RPMI7951 (cell line): ENCODE measurements around the gene PANK2. TPM values are rescaled to one million over a fixed set of nuclear protein-coding genes. Genes with fewer than 3 reads are reported as not detected.
"Not testable (repeated sequence)": the region's sequence is repeated elsewhere in the genome, so short reads cannot be mapped to it uniquely, and the experiment has no call there.

Source experiments
- DNase-seq: peaks from one replicate; pipeline ENCODE4 v3.0.0-alpha.2; 2012; ENCODE audit warnings: low read depth
- total RNA-seq: library from RNA; depleted of rRNA; stranded (reverse); fragments of >200 nt; shearing (Covaris generic); gene quantifications from 2 replicates; pipeline ENCODE4 v1.2.3, GENCODE V29; 2014

Gene PANK2
- total RNA-seq, 1 experiment from 2014 or later = 60.7 TPM

- DNase-seq = no peak
Observed at GRCh38 chr20:3901028-3901705, 12.0 kb downstream of the PANK2 start.

- DNase-seq = no peak
Observed at GRCh38 chr20:3901706-3902440, 12.7 kb downstream of the PANK2 start.

- no peak for DNase-seq
Observed at GRCh38 chr20:3902446-3902845, 13.3 kb downstream of the PANK2 start.

GRCh38 chr20:3904224-3904623 is 15.0 kb downstream of the PANK2 start:
- no peak for DNase-seq

- DNase-seq = no peak
Observed at GRCh38 chr20:3904857-3905256, 15.7 kb downstream of the PANK2 start.

- not testable (repeated sequence) for DNase-seq
Observed at GRCh38 chr20:3906744-3907721, 17.8 kb downstream of the PANK2 start.

- DNase-seq = no peak
Observed at GRCh38 chr20:3908667-3909066, 19.5 kb downstream of the PANK2 start.

- no peak for DNase-seq
Observed at GRCh38 chr20:3909952-3910366, 20.8 kb downstream of the PANK2 start.

GRCh38 chr20:3910853-3911252 is 21.7 kb downstream of the PANK2 start:
- DNase-seq = no peak

- no peak for DNase-seq
Observed at GRCh38 chr20:3911956-3912355, 22.8 kb downstream of the PANK2 start.

- no peak for DNase-seq
Observed at GRCh38 chr20:3914446-3914845, 25.3 kb downstream of the PANK2 start.

GRCh38 chr20:3915691-3916090 is 26.5 kb downstream of the PANK2 start:
- no peak for DNase-seq

- no peak for DNase-seq
Observed at GRCh38 chr20:3916364-3916763, 27.2 kb downstream of the PANK2 start.

GRCh38 chr20:3919352-3919751 is 30.2 kb downstream of the PANK2 start:
- DNase-seq = no peak

- DNase-seq = no peak
Observed at GRCh38 chr20:3922223-3922982, 33.2 kb downstream of the PANK2 start.

- no peak for DNase-seq
Observed at GRCh38 chr20:3922983-3923339, 33.8 kb downstream of the PANK2 start.

GRCh38 chr20:3923818-3924217 is 34.6 kb downstream of the PANK2 start:
- DNase-seq = peak; percentile 83

GRCh38 chr20:3924304-3925112 is 35.3 kb downstream of the PANK2 start:
- peak; percentile 43 for DNase-seq

- no peak for DNase-seq
Observed at GRCh38 chr20:3925113-3925695, 36.0 kb downstream of the PANK2 start.

GRCh38 chr20:3925899-3926638 is 36.9 kb downstream of the PANK2 start:
- DNase-seq = no peak
